Ovary (tissue), 9 donors: Measurements from ENCODE around the gene SH3TC2. TPM values are rescaled to one million over a fixed set of nuclear protein-coding genes. Genes with fewer than 3 reads are reported as not detected.

ENCODE experiments used
- DNase-seq, 5 donors: peaks; one replicate each; pipeline ENCODE4 v3.0.0-alpha.2; 2019 to 2020
- H3K27ac ChIP-seq, 2 donors: fragments of 200-600 bp; one replicate each; pipeline versions ENCODE4 v1.5.1 to v1.8.0; 2019 to 2022
- H3K27me3 ChIP-seq: fragments of 200-600 bp; one replicate; pipeline ENCODE4 v1.8.0; 2022
- H3K36me3 ChIP-seq: fragments of 200-600 bp; sonication (generic); one replicate; pipeline ENCODE4 v1.5.1; 2019
- H3K4me1 ChIP-seq: one replicate; pipeline ENCODE4 v1.8.1; 2013; ENCODE audit warnings: mild to moderate bottlenecking, moderate library complexity; ENCODE audit not compliant: insufficient read depth
- H3K4me3 ChIP-seq: fragments of 200-600 bp; sonication (generic); one replicate; pipeline ENCODE4 v1.5.1; 2017
- H3K9me3 ChIP-seq, 2 donors: fragments of 200-600 bp in 1 of 2; sonication (generic) in 1 of 2; one replicate each; pipeline versions ENCODE4 v1.5.1 to v1.8.1; 2013 to 2019; ENCODE audit warnings: mild to moderate bottlenecking in 1 of 2, moderate library complexity in 1 of 2
- CTCF ChIP-seq, 3 donors: fragments of 450-650 bp in 2 of 3; fragments of 200-600 bp in 1 of 3; IDR thresholded peaks; one replicate each; pipeline versions ENCODE4 v1.5.1 to v1.8.0; 2016 to 2022; ENCODE audit warnings: antibody characterized with exemption in 3 of 3, mild to moderate bottlenecking in 1 of 3
- EP300 ChIP-seq: sonication (generic); formaldehyde crosslinking; IDR thresholded peaks from one replicate; pipeline ENCODE4 v1.6.1; 2017; ENCODE audit warnings: antibody characterized with exemption
- POLR2A ChIP-seq: fragments of 450-650 bp; IDR thresholded peaks from one replicate; pipeline ENCODE4 v1.6.1; 2017; ENCODE audit warnings: antibody characterized with exemption, mild to moderate bottlenecking, moderate library complexity
- WGBS, 3 donors: extraction: QIAGEN DNeasy Blood & Tissue Kit in 1 of 3; methylation state at CpG; one replicate each; pipeline versions ENCODE4 v1.1.5 to v1.1.7; 2013 to 2017; 5-methylcytosine and 5-hydroxymethylcytosine counted together
- intact Hi-C, 4 donors: fragments of 100-400 bp; cut with DNase I; formaldehyde crosslinking; loops; one replicate each; pipeline versions ENCODE4 v1.11.0 to v1.15.1; 2022 to 2023
- polyA plus RNA-seq, 2 donors: library from polyadenylated mRNA; stranded (reverse); fragments of 200-250 nt in 1 of 2; fragments of 350-450 nt in 1 of 2; fragmentation: Illumina TruSeq in 1 of 2; extraction: RNeasy Lipid Tissue Mini Kit (QIAGEN cat#74804) in 1 of 2; gene quantifications; one replicate each; pipeline ENCODE4 v1.2.3, GENCODE V29; 2013 to 2014
- total RNA-seq, 7 donors: library from RNA; depleted of rRNA in 2 of 7; stranded (reverse); fragments of >200 nt in 2 of 7; fragmentation: NEBNext Ultra II Directional in 3 of 7; extraction: Animal tissue kit (Norgen Biotek cat#: 25700) in 3 of 7; gene quantifications; one replicate each; pipeline versions ENCODE4 v1.1.0 to v1.2.4, GENCODE V29; 2016 to 2023
- donor health status: DM: no; HTN: no; CAD: no; lungs with moderate emphysema.
- donor health status: DM: no; HTN: no; CAD: no.
- donor health status: Bipolar disorder and iron deficiency.
- donor health status: DM: yes; HTN: yes; CAD: no.
- donor health status: DM: no; HTN: no; CAD: no.
- donor health status: DM: yes; HTN: yes; CAD: no.

SH3TC2 gene
- total and polyA plus RNA-seq, 9 donors: 0.18 to 0.80 (median 0.59) TPM

- no peaks in the 10 kb centered on the region for H3K36me3 ChIP-seq
- H3K4me1 ChIP-seq: no peaks in the 10 kb centered on the region
- intact Hi-C loops: no loop called here
- H3K27me3 ChIP-seq: no peaks in the 10 kb centered on the region
- H3K9me3 ChIP-seq: no peaks in the 10 kb centered on the region
- no peak for DNase-seq
- H3K4me3 ChIP-seq: no peak overlapping the region
- H3K27ac ChIP-seq: no peak overlapping the region
- no peak for TF ChIP-seq CTCF (IDR thresholded peaks at IDR 0.05)
- TF ChIP-seq POLR2A: no peak
- no peak for TF ChIP-seq EP300
- 72 to 82% (median 74%) methylated on average over 2 of the region's 2 CpGs for WGBS, 3 donors
Observed at GRCh38 chr5:149072791-149073190, 9.9 kb upstream of the SH3TC2 start.

GRCh38 chr5:149072376-149072775, 9.5 kb upstream of the SH3TC2 start:
- H3K9me3 ChIP-seq: no peaks in the 10 kb centered on the region
- no peaks in the 10 kb centered on the region for H3K4me1 ChIP-seq
- no peak for DNase-seq
- no peak overlapping the region for H3K27ac ChIP-seq
- 68 to 89% (median 74%) methylated on average over 1 of the region's 1 CpG for WGBS, 3 donors
- no peaks in the 10 kb centered on the region for H3K36me3 ChIP-seq
- H3K27me3 ChIP-seq: no peaks in the 10 kb centered on the region
- TF ChIP-seq CTCF (IDR thresholded peaks at IDR 0.05) (no peak), EP300 (no peak), POLR2A (no peak)
- no peak overlapping the region for H3K4me3 ChIP-seq
- intact Hi-C loops: no loop called here

- H3K36me3 ChIP-seq: no peaks in the 10 kb centered on the region
- H3K4me3 ChIP-seq: no peak overlapping the region
- no peak overlapping the region for H3K27ac ChIP-seq
- 66 to 73% (median 67%) methylated on average over 2 of the region's 2 CpGs for WGBS, 3 donors
- intact Hi-C loops: no loop called here
- no peaks in the 10 kb centered on the region for H3K27me3 ChIP-seq
- H3K9me3 ChIP-seq: no peaks in the 10 kb centered on the region
- no peak for DNase-seq
- H3K4me1 ChIP-seq: no peaks in the 10 kb centered on the region
- TF ChIP-seq POLR2A (no peak), CTCF (IDR thresholded peaks at IDR 0.05) (no peak), EP300 (no peak)
Observed at GRCh38 chr5:149071756-149072155, 8.9 kb upstream of the SH3TC2 start.

GRCh38 chr5:149071216-149071615, 8.4 kb upstream of the SH3TC2 start:
- Histone ChIP-seq H3K9me3 (no peaks in the 10 kb centered on the region), H3K36me3 (no peaks in the 10 kb centered on the region), H3K27ac (no peak overlapping the region), H3K4me3 (no peak overlapping the region), H3K27me3 (no peaks in the 10 kb centered on the region), H3K4me1 (no peaks in the 10 kb centered on the region)
- WGBS, 3 donors: 6 to 95% (median 95%) methylated on average over 1 of the region's 1 CpG
- intact Hi-C loops: no loop called here
- no peak for DNase-seq
- TF ChIP-seq CTCF (IDR thresholded peaks at IDR 0.05) (no peak), POLR2A (no peak), EP300 (no peak)

- no peaks in the 10 kb centered on the region for H3K27me3 ChIP-seq
- no peaks in the 10 kb centered on the region for H3K9me3 ChIP-seq
- WGBS, 3 donors: 11 to 42% (median 25%) methylated on average over 2 of the region's 2 CpGs
- intact Hi-C loops: no loop called here
- TF ChIP-seq EP300: no peak
- no peak for TF ChIP-seq POLR2A
- TF ChIP-seq CTCF (IDR thresholded peaks at IDR 0.05): no peak
- DNase-seq: no peak
- no peak overlapping the region for H3K4me3 ChIP-seq
- no peak overlapping the region for H3K27ac ChIP-seq
- no peaks in the 10 kb centered on the region for H3K36me3 ChIP-seq
- H3K4me1 ChIP-seq: no peaks in the 10 kb centered on the region
Observed at GRCh38 chr5:149069711-149070110, 6.8 kb upstream of the SH3TC2 start.
